GM23338 (cell line): ENCODE measurements around the gene ING2.

Experiments
- CTCF ChIP-seq, 2 experiments: fragments of 200-600 bp in 1 of 2; sonication (generic) in 1 of 2; conservative IDR thresholded peaks; 2 replicates each; pipeline versions ENCODE4 v1.5.1 to v1.6.1; 2016 to 2017; ENCODE audit warnings: antibody characterized with exemption in 2 of 2, low read depth in 2 of 2, mild to moderate bottlenecking in 2 of 2, moderate library complexity in 1 of 2
- EZH2 ChIP-seq: fragments of 200-600 bp; sonication (generic); IDR thresholded peaks from one replicate; pipeline ENCODE4 v1.8.0; 2017; ENCODE audit warnings: antibody characterized with exemption, mild to moderate bottlenecking, low read depth; ENCODE audit not compliant: unreplicated experiment

GRCh38 chr4:183499389-183499788 lies 5.5 kb upstream of the ING2 start:
- TF ChIP-seq EZH2 = no peak
- TF ChIP-seq CTCF (conservative IDR thresholded peaks at IDR 0.05; ENCODE audit: low read depth in 2 of 2) = no peak
